Stomach (tissue), 9 donors: Measurements from ENCODE around the gene CLSTN2. TPM values are rescaled to one million over a fixed set of nuclear protein-coding genes. Genes with fewer than 3 reads are reported as not detected.

Source experiments
- DNase-seq, 2 donors: peaks; one replicate each; pipeline versions ENCODE4 v3.0.0 to v3.0.0-alpha.2; 2013 to 2019
- H3K27ac ChIP-seq, 5 donors: fragments of 200-600 bp in 4 of 5; sonication (generic) in 4 of 5; one replicate each; pipeline ENCODE4 v1.5.1; 2013 to 2019; ENCODE audit warnings: mild to moderate bottlenecking in 1 of 5, moderate library complexity in 1 of 5
- H3K27me3 ChIP-seq, 3 donors: fragments of 200-600 bp; sonication (generic); one replicate each; pipeline ENCODE4 v1.5.1; 2017 to 2019; ENCODE audit warnings: mixed run types in 1 of 3
- H3K36me3 ChIP-seq, 4 donors: fragments of 200-600 bp; sonication (generic); 1 replicate in 3 of 4; 2 replicates in 1 of 4; pipeline ENCODE4 v1.5.1; 2016 to 2019
- H3K4me1 ChIP-seq, 4 donors: fragments of 200-600 bp; sonication (generic); one replicate each; pipeline ENCODE4 v1.5.1; 2016 to 2019
- H3K4me3 ChIP-seq, 4 donors: fragments of 200-600 bp; sonication (generic) in 3 of 4; one replicate each; pipeline ENCODE4 v1.5.1; 2016 to 2019; ENCODE audit warnings: mild to moderate bottlenecking in 1 of 4
- H3K9me3 ChIP-seq, 4 donors: fragments of 200-600 bp; sonication (generic); one replicate each; pipeline ENCODE4 v1.5.1; 2016 to 2019
- CTCF ChIP-seq, 7 experiments: fragments of 450-650 bp in 4 of 7; fragments of 200-600 bp in 3 of 7; sonication (generic) in 3 of 7; IDR thresholded peaks; one replicate each; pipeline ENCODE4 v1.5.1; 2016 to 2019; ENCODE audit warnings: antibody characterized with exemption in 7 of 7, control low read depth in 2 of 7, mild to moderate bottlenecking in 1 of 7
- EP300 ChIP-seq: sonication (generic); formaldehyde crosslinking; IDR thresholded peaks from one replicate; pipeline ENCODE4 v1.6.1; 2017; ENCODE audit warnings: antibody characterized with exemption
- POLR2A ChIP-seq, 4 donors: fragments of 450-650 bp; IDR thresholded peaks; one replicate each; pipeline ENCODE4 v1.6.1; 2016; ENCODE audit warnings: antibody characterized with exemption in 4 of 4, control low read depth in 2 of 4, mild to moderate bottlenecking in 1 of 4, moderate library complexity in 1 of 4
- POLR2AphosphoS5 ChIP-seq, 3 donors: sonication (generic); formaldehyde crosslinking; IDR thresholded peaks; one replicate each; pipeline ENCODE4 v1.6.1; 2016; ENCODE audit warnings: antibody characterized with exemption in 3 of 3
- WGBS, 5 donors: extraction: QIAGEN DNeasy Blood & Tissue Kit in 3 of 5; methylation state at CpG; one replicate each; pipeline versions ENCODE4 v1.1.5 to v1.1.7; 2013 to 2018; 5-methylcytosine and 5-hydroxymethylcytosine counted together
- intact Hi-C: fragments of 100-400 bp; cut with DNase I; formaldehyde crosslinking; loops from one replicate; pipeline ENCODE4 v1.15.1; 2023; ENCODE audit warnings: low total_unique reads
- polyA plus RNA-seq, 3 donors: library from polyadenylated mRNA; stranded (reverse); fragments of 200-250 nt; gene quantifications; one replicate each; pipeline ENCODE4 v1.2.3, GENCODE V29; 2013
- total RNA-seq, 5 donors: library from RNA; depleted of rRNA; stranded (reverse); fragments of >200 nt; gene quantifications; one replicate each; pipeline versions ENCODE4 v1.1.0 to v1.2.3, GENCODE V29; 2014 to 2016
- donor health status: healthy with polysubstance abuse.
- donor health status: Bipolar disorder and iron deficiency.
- donor health status: healthy.

CLSTN2 gene
- total and polyA plus RNA-seq, 8 donors, result 0.10 to 5.4 (median 1.7) TPM

GRCh38 chr3:140151321-140151720 lies 216.3 kb downstream of the CLSTN2 start:
- WGBS, 5 donors, result 67 to 82% (median 77%) methylated on average over 5 of the region's 5 CpGs
- H3K27me3 ChIP-seq, result no peaks in the 10 kb centered on the region

DNA sequence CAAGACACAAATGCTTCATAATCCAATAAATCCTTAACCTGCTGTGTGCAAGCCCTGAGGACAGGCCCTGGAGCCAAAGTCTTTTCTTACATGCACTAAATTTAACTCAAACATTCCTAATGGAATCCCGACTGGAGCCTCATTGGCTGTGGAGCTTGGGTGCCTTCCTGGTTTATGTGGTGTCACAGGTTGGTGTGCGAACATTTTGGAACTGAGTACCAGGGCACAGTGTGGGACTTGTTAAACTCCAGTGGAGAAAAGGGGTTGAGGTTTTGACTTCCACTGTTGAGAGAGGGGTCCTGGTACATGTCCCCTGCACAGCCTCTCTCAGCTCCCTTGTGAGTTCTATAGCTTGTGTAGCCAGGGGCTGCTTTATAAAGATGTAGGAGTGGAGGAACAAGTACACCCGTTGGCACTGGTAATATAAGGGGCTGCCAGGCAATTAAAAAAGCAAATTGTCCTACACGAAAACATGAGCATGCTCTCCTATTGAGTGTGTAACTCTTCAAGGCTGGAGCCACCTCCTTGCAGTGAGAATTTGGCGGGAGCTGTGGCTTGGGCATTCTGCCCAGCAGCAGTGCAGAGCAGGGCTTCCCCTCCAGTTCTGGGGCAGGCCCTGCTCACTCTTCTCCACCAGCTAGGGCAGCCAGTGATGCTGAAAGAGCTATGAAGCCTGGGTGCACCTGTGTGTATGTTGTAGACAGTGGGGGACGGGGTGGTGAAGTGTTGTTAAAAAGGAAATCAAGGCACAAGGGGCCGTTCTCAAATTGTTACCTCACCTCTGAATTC lies 218.1 kb downstream of the CLSTN2 start:
- Histone ChIP-seq H3K9me3 (no peaks in the 10 kb centered on the region), H3K4me3 (no peak overlapping the region), H3K27ac (no peak overlapping the region), H3K4me1 (no peaks in the 10 kb centered on the region), H3K36me3 (no peaks in the 10 kb centered on the region), H3K27me3 (no peaks in the 10 kb centered on the region)
- 71 to 78% (median 77%) methylated on average over 7 of the region's 7 CpGs for WGBS, 5 donors
- no peak for TF ChIP-seq POLR2AphosphoS5 (IDR thresholded peaks at IDR 0.05)
- intact Hi-C loops, result no loop called here
- DNase-seq, result no peak

More at GRCh38 chr3:140151321-140151720, 216.3 kb downstream of the CLSTN2 start:
- Histone ChIP-seq H3K9me3 (no peaks in the 10 kb centered on the region), H3K27ac (no peak overlapping the region), H3K4me3 (no peak overlapping the region), H3K4me1 (no peaks in the 10 kb centered on the region), H3K36me3 (no peaks in the 10 kb centered on the region)
- TF ChIP-seq EP300 (no peak), POLR2AphosphoS5 (IDR thresholded peaks at IDR 0.05) (no peak), CTCF (IDR thresholded peaks at IDR 0.05) (no peak), POLR2A (IDR thresholded peaks at IDR 0.05) (no peak)
- no peak for DNase-seq
- intact Hi-C loops, result no loop called here

- no peak overlapping the region for H3K4me3 ChIP-seq
- intact Hi-C loops, result no loop called here
- H3K27ac ChIP-seq, result no peak overlapping the region
- TF ChIP-seq POLR2A (IDR thresholded peaks at IDR 0.05) (no peak), CTCF (IDR thresholded peaks at IDR 0.05) (no peak), POLR2AphosphoS5 (IDR thresholded peaks at IDR 0.05) (no peak), EP300 (no peak)
- WGBS, 5 donors, result 63 to 85% (median 73%) methylated on average over 1 of the region's 1 CpG
- DNase-seq, result no peak
- no peaks in the 10 kb centered on the region for H3K4me1 ChIP-seq
- H3K27me3 ChIP-seq, result no peaks in the 10 kb centered on the region
- no peaks in the 10 kb centered on the region for H3K36me3 ChIP-seq
- H3K9me3 ChIP-seq, result no peaks in the 10 kb centered on the region
Measured at GRCh38 chr3:140153736-140154135, 218.8 kb downstream of the CLSTN2 start.

DNA sequence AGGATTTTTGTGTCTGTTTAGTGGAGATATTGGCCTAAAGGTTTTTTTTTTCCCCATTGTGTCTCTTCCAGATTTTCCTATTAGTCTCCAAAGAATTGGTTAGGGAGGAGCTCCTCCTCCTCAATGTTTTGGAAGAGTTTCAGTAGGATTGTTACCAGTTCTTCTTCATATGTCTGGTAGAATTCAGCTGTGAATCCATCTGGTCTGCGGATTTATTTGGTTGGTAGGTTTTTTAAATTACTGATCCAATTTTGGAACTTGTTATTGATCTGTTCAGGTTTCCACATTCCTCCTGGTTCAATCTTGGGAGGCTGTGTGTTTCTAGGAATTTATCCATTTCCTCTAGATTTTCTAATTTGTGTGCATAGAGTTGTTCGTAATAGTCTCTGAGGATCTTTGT lies 222.2 kb downstream of the CLSTN2 start:
- no peaks in the 10 kb centered on the region for H3K9me3 ChIP-seq
- no peaks in the 10 kb centered on the region for H3K36me3 ChIP-seq
- no peak for DNase-seq
- intact Hi-C loops, result no loop called here
- H3K4me3 ChIP-seq, result no peak overlapping the region
- WGBS, 5 donors, result 87 to 96% (median 92%) methylated on average over 2 of the region's 2 CpGs
- no peaks in the 10 kb centered on the region for H3K4me1 ChIP-seq
- TF ChIP-seq CTCF (IDR thresholded peaks at IDR 0.05) (no peak), EP300 (no peak), POLR2AphosphoS5 (IDR thresholded peaks at IDR 0.05) (no peak), POLR2A (IDR thresholded peaks at IDR 0.05) (no peak)
- H3K27me3 ChIP-seq, result no peaks in the 10 kb centered on the region
- H3K27ac ChIP-seq, result no peak overlapping the region

GRCh38 chr3:140159646-140160045 lies 224.7 kb downstream of the CLSTN2 start:
- no peak for DNase-seq
- intact Hi-C loops, result no loop called here
- Histone ChIP-seq H3K36me3 (no peaks in the 10 kb centered on the region), H3K27me3 (no peaks in the 10 kb centered on the region), H3K4me1 (no peaks in the 10 kb centered on the region), H3K4me3 (no peak overlapping the region), H3K27ac (no peak overlapping the region), H3K9me3 (no peaks in the 10 kb centered on the region)
- no peak for TF ChIP-seq POLR2AphosphoS5 (IDR thresholded peaks at IDR 0.05)
- no peak for TF ChIP-seq POLR2A (IDR thresholded peaks at IDR 0.05)
- no peak for TF ChIP-seq CTCF (IDR thresholded peaks at IDR 0.05)
- no peak for TF ChIP-seq EP300
